Stomach (tissue), 4 donors: ENCODE results near the gene CAPN15.

Experiments
- CTCF ChIP-seq, 7 experiments: fragments of 450-650 bp in 4 of 7; fragments of 200-600 bp in 3 of 7; sonication (generic) in 3 of 7; IDR thresholded peaks; one replicate each; pipeline ENCODE4 v1.5.1; 2016 to 2019; ENCODE audit warnings: antibody characterized with exemption in 7 of 7, control low read depth in 2 of 7, mild to moderate bottlenecking in 1 of 7
- EP300 ChIP-seq: sonication (generic); formaldehyde crosslinking; IDR thresholded peaks from one replicate; pipeline ENCODE4 v1.6.1; 2017; ENCODE audit warnings: antibody characterized with exemption
- POLR2A ChIP-seq, 4 donors: fragments of 450-650 bp; IDR thresholded peaks; one replicate each; pipeline ENCODE4 v1.6.1; 2016; ENCODE audit warnings: antibody characterized with exemption in 4 of 4, control low read depth in 2 of 4, mild to moderate bottlenecking in 1 of 4, moderate library complexity in 1 of 4
- POLR2AphosphoS5 ChIP-seq, 3 donors: sonication (generic); formaldehyde crosslinking; IDR thresholded peaks; one replicate each; pipeline ENCODE4 v1.6.1; 2016; ENCODE audit warnings: antibody characterized with exemption in 3 of 3

- no peak for TF ChIP-seq CTCF (IDR thresholded peaks at IDR 0.05)
- TF ChIP-seq POLR2A (IDR thresholded peaks at IDR 0.05), result no peak
- no peak for TF ChIP-seq EP300
- TF ChIP-seq POLR2AphosphoS5 (IDR thresholded peaks at IDR 0.05), result no peak
These were observed 31.2 kb upstream of the CAPN15 start for GRCh38 chr16:496097-496886.
